ENCODE data around the gene WIPF3.

- TF ChIP-seq CTCF (IDR thresholded peaks at IDR 0.05) (no peak), POLR2AphosphoS5 (IDR thresholded peaks at IDR 0.05; ENCODE audit: low read depth, low read length) (no peak), REST (IDR thresholded peaks at IDR 0.05; ENCODE audit: insufficient read depth in 1 of 2, low read depth in 2 of 2, low read length in 1 of 2) (no peak), SIN3A (IDR thresholded peaks at IDR 0.05; ENCODE audit: borderline replicate concordance, insufficient read depth, low read depth, low read length) (no peak)
Measured at GRCh38 chr7:29951206-29951605, 144.9 kb downstream of the WIPF3 start.
